HL-60 (cell line): ENCODE results near the gene MINDY3.

Experiments used
- POLR2AphosphoS5 ChIP-seq: IDR thresholded peaks from 2 replicates; pipeline ENCODE4 v1.6.1; 2012; ENCODE audit warnings: low read depth
- TF ChIP-seq, protein P1 (sequence below): IDR thresholded peaks from one replicate; pipeline ENCODE4 v1.5.1; 2011; ENCODE audit warnings: low read length, control low read depth, inconsistent platforms; ENCODE audit not compliant: insufficient read depth
- TF ChIP-seq, protein P2 (sequence below): IDR thresholded peaks from 2 replicates; pipeline ENCODE4 v1.6.1; 2012; ENCODE audit warnings: low read depth; ENCODE audit not compliant: insufficient replicate concordance

DNA sequence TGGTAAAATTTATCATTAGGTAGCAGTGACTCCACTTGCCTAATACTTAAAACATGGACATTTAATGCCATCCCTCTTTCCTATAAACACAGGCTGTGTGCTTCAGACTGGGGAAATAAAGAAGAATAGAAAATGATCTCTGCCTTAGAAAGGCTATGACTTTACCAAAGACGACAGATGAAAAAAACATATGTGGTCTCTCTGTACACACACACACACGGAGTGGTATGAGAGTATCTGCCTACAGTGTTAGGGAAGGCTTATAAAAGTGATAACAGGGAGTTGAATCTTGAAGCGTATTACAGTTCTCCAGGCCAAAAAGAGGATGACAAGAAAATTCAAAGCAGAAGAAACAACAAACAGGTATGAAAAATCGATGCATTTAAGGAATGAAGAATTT, 38.2 kb downstream of the MINDY3 start:
- TF ChIP-seq, protein P1, sequence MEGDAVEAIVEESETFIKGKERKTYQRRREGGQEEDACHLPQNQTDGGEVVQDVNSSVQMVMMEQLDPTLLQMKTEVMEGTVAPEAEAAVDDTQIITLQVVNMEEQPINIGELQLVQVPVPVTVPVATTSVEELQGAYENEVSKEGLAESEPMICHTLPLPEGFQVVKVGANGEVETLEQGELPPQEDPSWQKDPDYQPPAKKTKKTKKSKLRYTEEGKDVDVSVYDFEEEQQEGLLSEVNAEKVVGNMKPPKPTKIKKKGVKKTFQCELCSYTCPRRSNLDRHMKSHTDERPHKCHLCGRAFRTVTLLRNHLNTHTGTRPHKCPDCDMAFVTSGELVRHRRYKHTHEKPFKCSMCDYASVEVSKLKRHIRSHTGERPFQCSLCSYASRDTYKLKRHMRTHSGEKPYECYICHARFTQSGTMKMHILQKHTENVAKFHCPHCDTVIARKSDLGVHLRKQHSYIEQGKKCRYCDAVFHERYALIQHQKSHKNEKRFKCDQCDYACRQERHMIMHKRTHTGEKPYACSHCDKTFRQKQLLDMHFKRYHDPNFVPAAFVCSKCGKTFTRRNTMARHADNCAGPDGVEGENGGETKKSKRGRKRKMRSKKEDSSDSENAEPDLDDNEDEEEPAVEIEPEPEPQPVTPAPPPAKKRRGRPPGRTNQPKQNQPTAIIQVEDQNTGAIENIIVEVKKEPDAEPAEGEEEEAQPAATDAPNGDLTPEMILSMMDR = no peak
- TF ChIP-seq, protein P2, sequence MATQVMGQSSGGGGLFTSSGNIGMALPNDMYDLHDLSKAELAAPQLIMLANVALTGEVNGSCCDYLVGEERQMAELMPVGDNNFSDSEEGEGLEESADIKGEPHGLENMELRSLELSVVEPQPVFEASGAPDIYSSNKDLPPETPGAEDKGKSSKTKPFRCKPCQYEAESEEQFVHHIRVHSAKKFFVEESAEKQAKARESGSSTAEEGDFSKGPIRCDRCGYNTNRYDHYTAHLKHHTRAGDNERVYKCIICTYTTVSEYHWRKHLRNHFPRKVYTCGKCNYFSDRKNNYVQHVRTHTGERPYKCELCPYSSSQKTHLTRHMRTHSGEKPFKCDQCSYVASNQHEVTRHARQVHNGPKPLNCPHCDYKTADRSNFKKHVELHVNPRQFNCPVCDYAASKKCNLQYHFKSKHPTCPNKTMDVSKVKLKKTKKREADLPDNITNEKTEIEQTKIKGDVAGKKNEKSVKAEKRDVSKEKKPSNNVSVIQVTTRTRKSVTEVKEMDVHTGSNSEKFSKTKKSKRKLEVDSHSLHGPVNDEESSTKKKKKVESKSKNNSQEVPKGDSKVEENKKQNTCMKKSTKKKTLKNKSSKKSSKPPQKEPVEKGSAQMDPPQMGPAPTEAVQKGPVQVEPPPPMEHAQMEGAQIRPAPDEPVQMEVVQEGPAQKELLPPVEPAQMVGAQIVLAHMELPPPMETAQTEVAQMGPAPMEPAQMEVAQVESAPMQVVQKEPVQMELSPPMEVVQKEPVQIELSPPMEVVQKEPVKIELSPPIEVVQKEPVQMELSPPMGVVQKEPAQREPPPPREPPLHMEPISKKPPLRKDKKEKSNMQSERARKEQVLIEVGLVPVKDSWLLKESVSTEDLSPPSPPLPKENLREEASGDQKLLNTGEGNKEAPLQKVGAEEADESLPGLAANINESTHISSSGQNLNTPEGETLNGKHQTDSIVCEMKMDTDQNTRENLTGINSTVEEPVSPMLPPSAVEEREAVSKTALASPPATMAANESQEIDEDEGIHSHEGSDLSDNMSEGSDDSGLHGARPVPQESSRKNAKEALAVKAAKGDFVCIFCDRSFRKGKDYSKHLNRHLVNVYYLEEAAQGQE = no peak
- TF ChIP-seq POLR2AphosphoS5 = no peak
